Measurements from ENCODE around the gene UMAD1.

Gene UMAD1
- total RNA-seq, result 7.4 to 20.3 (median 10.3) reads per million in 9 experiments

- H3K27ac Mint-ChIP-seq, result peak within 1 kb of the TSS; percentile 97 to 99
- no peaks in the 10 kb centered on the region for H3K27me3 Mint-ChIP-seq
- ATAC-seq (replicated peaks), result peak; percentile 90
- peaks cover 39% of the 10 kb centered on the region for H3K36me3 Mint-ChIP-seq (ENCODE audit: insufficient read depth)
- peaks cover 26 to 42% of the 10 kb centered on the region in 2 donors for H3K4me1 Mint-ChIP-seq (ENCODE audit: low read depth in 2 of 2)
- H3K4me3 Mint-ChIP-seq, result peak within 1 kb of the TSS; percentile 89 to 98
- no peaks in the 10 kb centered on the region for H3K9me3 Mint-ChIP-seq
- DNase-seq, result peak; percentile 96 to 98 (median 97)
Measured at GRCh38 chr7:7640221-7641128, at the start of gene UMAD1. Gene UMAD1 (plus strand): TSS chr7:7640752. CDS start chr7:7673372, 32,620 bp downstream.

- ATAC-seq (replicated peaks), result peak; percentile 66
- Mint-ChIP-seq H3K9me3 (no peaks in the 10 kb centered on the region), H3K4me3 (no peak overlapping the region), H3K27me3 (no peaks in the 10 kb centered on the region), H3K4me1 (ENCODE audit: low read depth in 2 of 2) (peaks cover 0 to 4% of the 10 kb centered on the region in 2 donors), H3K36me3 (ENCODE audit: insufficient read depth) (peaks cover 21% of the 10 kb centered on the region), H3K27ac (no peak overlapping the region)
- no peak for DNase-seq
Measured at GRCh38 chr7:7595451-7595850, 45.1 kb upstream of the UMAD1 start.

DNA sequence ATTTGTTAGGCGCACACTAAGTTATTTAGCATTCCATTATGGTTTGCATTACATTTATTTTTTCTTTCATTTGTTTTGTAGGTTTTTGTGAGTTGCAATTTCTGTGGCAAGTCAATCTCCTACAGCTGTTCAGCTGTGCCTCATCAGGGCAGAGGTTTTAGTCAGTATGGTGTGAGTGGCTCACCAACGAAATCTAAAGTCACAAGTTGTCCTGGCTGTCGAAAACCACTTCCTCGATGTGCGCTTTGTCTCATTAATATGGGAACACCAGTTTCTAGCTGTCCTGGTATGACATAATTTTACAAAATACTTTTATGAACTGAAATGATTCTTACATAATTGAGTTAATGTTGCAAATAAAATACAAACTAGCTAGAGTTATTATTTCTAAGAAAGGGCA, 44.4 kb upstream of the UMAD1 start:
- Mint-ChIP-seq H3K9me3 (peaks cover 0 to 4% of the 10 kb centered on the region in 2 donors), H3K27me3 (no peaks in the 10 kb centered on the region), H3K4me3 (no peak overlapping the region), H3K27ac (no peak overlapping the region), H3K36me3 (ENCODE audit: insufficient read depth) (peaks cover 21% of the 10 kb centered on the region), H3K4me1 (ENCODE audit: low read depth in 2 of 2) (peaks cover 0 to 4% of the 10 kb centered on the region in 2 donors)
- ATAC-seq (replicated peaks) (peak; percentile 90), DNase-seq (peak in 2 of 3 experiments; percentile 11 to 12)

DNA sequence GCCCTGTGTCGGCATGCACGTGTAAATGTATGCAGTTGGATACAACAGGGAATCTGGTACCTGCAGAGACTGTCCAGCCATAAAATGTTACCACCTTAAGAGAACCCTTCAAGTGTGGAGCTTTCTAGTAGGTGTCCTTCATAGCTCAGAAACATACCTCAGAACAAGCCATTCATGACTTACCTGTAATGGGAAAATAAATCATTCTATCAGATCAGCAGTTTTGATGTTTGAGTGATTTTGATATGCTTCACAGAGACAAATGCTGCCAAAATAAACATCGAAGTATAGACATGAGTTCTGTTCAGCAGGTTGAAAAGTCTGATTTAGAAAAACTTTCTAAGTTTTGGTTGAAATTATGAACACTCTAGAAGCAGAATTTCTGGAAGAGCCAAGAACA, 33.5 kb upstream of the UMAD1 start:
- no peak for ATAC-seq (replicated peaks)
- H3K4me1 Mint-ChIP-seq (ENCODE audit: low read depth in 2 of 2), result no peaks in the 10 kb centered on the region
- no peak overlapping the region for H3K4me3 Mint-ChIP-seq
- H3K36me3 Mint-ChIP-seq (ENCODE audit: insufficient read depth), result peaks cover 4% of the 10 kb centered on the region
- H3K9me3 Mint-ChIP-seq, result no peaks in the 10 kb centered on the region
- DNase-seq, result no peak
- H3K27ac Mint-ChIP-seq, result no peak overlapping the region
- no peaks in the 10 kb centered on the region for H3K27me3 Mint-ChIP-seq

GRCh38 chr7:7609330-7609729, 31.2 kb upstream of the UMAD1 start:
- Mint-ChIP-seq H3K36me3 (ENCODE audit: insufficient read depth) (peaks cover 4% of the 10 kb centered on the region), H3K4me3 (no peak overlapping the region), H3K27ac (no peak overlapping the region), H3K4me1 (ENCODE audit: low read depth in 2 of 2) (no peaks in the 10 kb centered on the region), H3K27me3 (no peaks in the 10 kb centered on the region), H3K9me3 (no peaks in the 10 kb centered on the region)
- ATAC-seq (replicated peaks), result no peak
- no peak for DNase-seq

- Mint-ChIP-seq H3K27me3 (no peaks in the 10 kb centered on the region), H3K4me3 (no peak overlapping the region), H3K9me3 (no peaks in the 10 kb centered on the region), H3K36me3 (ENCODE audit: insufficient read depth) (no peaks in the 10 kb centered on the region), H3K27ac (no peak overlapping the region), H3K4me1 (ENCODE audit: low read depth in 2 of 2) (no peaks in the 10 kb centered on the region)
- DNase-seq, result no peak
- ATAC-seq (replicated peaks), result no peak
Measured at GRCh38 chr7:7612519-7612918, 28.0 kb upstream of the UMAD1 start.

- Mint-ChIP-seq H3K27me3 (no peaks in the 10 kb centered on the region), H3K9me3 (no peaks in the 10 kb centered on the region), H3K27ac (no peak overlapping the region), H3K4me1 (ENCODE audit: low read depth in 2 of 2) (no peaks in the 10 kb centered on the region), H3K4me3 (no peak overlapping the region), H3K36me3 (ENCODE audit: insufficient read depth) (no peaks in the 10 kb centered on the region)
- no peak for ATAC-seq (replicated peaks)
- DNase-seq, result no peak
Measured at GRCh38 chr7:7613210-7613609, 27.3 kb upstream of the UMAD1 start.

- no peak for ATAC-seq (replicated peaks)
- Mint-ChIP-seq H3K4me3 (no peak overlapping the region), H3K27ac (no peak overlapping the region), H3K27me3 (peaks cover 0 to 5% of the 10 kb centered on the region in 2 donors), H3K9me3 (no peaks in the 10 kb centered on the region), H3K4me1 (ENCODE audit: low read depth in 2 of 2) (no peaks in the 10 kb centered on the region), H3K36me3 (ENCODE audit: insufficient read depth) (no peaks in the 10 kb centered on the region)
- DNase-seq, result no peak
Measured at GRCh38 chr7:7614018-7614741, 26.4 kb upstream of the UMAD1 start.

GRCh38 chr7:7617550-7617949, 23.0 kb upstream of the UMAD1 start:
- Mint-ChIP-seq H3K4me3 (no peak overlapping the region), H3K4me1 (ENCODE audit: low read depth in 2 of 2) (no peaks in the 10 kb centered on the region), H3K27ac (no peak overlapping the region), H3K27me3 (peaks cover 0 to 5% of the 10 kb centered on the region in 2 donors), H3K36me3 (ENCODE audit: insufficient read depth) (no peaks in the 10 kb centered on the region), H3K9me3 (no peaks in the 10 kb centered on the region)
- DNase-seq (no peak), ATAC-seq (replicated peaks) (no peak)

GRCh38 chr7:7618410-7618809, 22.1 kb upstream of the UMAD1 start:
- ATAC-seq (replicated peaks) (no peak), DNase-seq (no peak)
- Mint-ChIP-seq H3K27ac (no peak overlapping the region), H3K4me1 (ENCODE audit: low read depth in 2 of 2) (no peaks in the 10 kb centered on the region), H3K4me3 (no peak overlapping the region), H3K36me3 (ENCODE audit: insufficient read depth) (no peaks in the 10 kb centered on the region), H3K27me3 (peaks cover 0 to 5% of the 10 kb centered on the region in 2 donors), H3K9me3 (no peaks in the 10 kb centered on the region)

GRCh38 chr7:7620236-7620635, 20.3 kb upstream of the UMAD1 start:
- Mint-ChIP-seq H3K4me3 (no peak overlapping the region), H3K36me3 (ENCODE audit: insufficient read depth) (no peaks in the 10 kb centered on the region), H3K27me3 (peaks cover 0 to 5% of the 10 kb centered on the region in 2 donors), H3K9me3 (no peaks in the 10 kb centered on the region), H3K27ac (no peak overlapping the region), H3K4me1 (ENCODE audit: low read depth in 2 of 2) (no peaks in the 10 kb centered on the region)
- DNase-seq (no peak), ATAC-seq (replicated peaks) (no peak)

DNA sequence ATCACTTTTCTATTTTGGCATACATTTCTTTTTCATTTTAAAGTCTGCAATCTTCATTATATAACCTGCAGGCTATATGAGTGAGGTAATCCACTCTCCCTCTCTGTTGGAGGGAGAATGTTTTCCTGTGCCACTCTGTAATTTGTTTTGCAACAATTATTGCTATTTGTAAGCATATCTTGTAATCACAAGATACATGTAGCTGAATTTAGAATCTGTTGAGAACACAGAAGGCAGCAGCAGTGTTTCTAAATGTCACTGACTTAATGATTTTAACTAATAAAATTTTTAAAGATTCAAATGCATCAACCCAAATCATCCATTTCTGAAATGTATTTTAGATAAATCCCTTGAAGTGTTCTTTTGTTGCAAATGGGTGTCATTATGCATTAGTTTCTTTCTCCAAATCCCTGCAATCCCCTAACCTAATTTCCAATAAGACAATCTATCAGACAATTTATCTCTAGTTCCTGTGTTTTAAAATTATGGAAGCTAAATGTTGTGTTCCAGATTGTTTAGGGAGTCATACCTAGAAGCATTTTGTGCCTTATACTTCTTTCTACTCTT, 19.8 kb upstream of the UMAD1 start:
- Mint-ChIP-seq H3K27me3 (peaks cover 0 to 5% of the 10 kb centered on the region in 2 donors), H3K4me3 (no peak overlapping the region), H3K4me1 (ENCODE audit: low read depth in 2 of 2) (no peaks in the 10 kb centered on the region), H3K9me3 (no peaks in the 10 kb centered on the region), H3K36me3 (ENCODE audit: insufficient read depth) (no peaks in the 10 kb centered on the region), H3K27ac (no peak overlapping the region)
- ATAC-seq (replicated peaks) (no peak), DNase-seq (no peak)

DNA sequence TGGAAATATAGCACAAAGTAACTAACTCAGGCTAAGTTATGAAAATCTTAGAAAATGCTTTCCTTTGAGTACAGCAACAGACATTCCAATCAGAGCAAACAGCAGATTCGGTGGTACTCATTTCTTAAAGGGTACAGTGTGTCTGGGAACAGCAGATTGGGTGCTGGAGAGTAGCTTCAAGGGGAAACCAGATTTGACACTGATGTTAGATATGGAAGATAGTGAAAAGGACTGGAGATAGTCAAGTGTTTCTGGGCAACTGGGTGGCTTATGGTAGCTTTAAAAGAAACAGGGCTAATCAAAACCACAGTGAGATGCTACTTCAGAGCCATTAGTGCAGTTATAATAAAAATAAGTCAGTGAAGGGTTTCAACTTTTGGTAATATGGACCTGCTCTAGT, 12.1 kb upstream of the UMAD1 start:
- DNase-seq, result no peak
- no peak overlapping the region for H3K4me3 Mint-ChIP-seq
- H3K27ac Mint-ChIP-seq, result no peak overlapping the region
- no peaks in the 10 kb centered on the region for H3K4me1 Mint-ChIP-seq (ENCODE audit: low read depth in 2 of 2)
- peaks cover 6% of the 10 kb centered on the region for H3K36me3 Mint-ChIP-seq (ENCODE audit: insufficient read depth)
- no peak for ATAC-seq (replicated peaks)
- peaks cover 12 to 21% of the 10 kb centered on the region in 2 donors for H3K27me3 Mint-ChIP-seq
- peaks cover 2 to 8% of the 10 kb centered on the region in 2 donors for H3K9me3 Mint-ChIP-seq
